Neural cell (in vitro differentiated cells): ENCODE measurements around the gene ZNF418. TPM values are rescaled to one million over a fixed set of nuclear protein-coding genes. Genes with fewer than 3 reads are reported as not detected.

Source experiments
- H2AFZ ChIP-seq: fragments of 200-600, 300-800 bp; sonication (generic), shearing (Covaris generic); 2 replicates; pipeline ENCODE4 v1.6.0; 2014; ENCODE audit warnings: low read depth, mild to moderate bottlenecking, antibody characterized with exemption, low read length, moderate library complexity
- H3F3A ChIP-seq: fragments of 200-600 bp; shearing (Covaris generic); 2 replicates; pipeline ENCODE4 v1.6.1; 2016; ENCODE audit warnings: mild to moderate bottlenecking, moderate library complexity, mixed read lengths, antibody characterized with exemption, low read length; ENCODE audit not compliant: insufficient read depth, poor library complexity, severe bottlenecking
- H3K27ac ChIP-seq: fragments of 200-600, 300-800 bp; sonication (generic), shearing (Covaris generic); 2 replicates; pipeline ENCODE4 v1.5.1; 2014; ENCODE audit warnings: mild to moderate bottlenecking, low read length, moderate library complexity
- H3K27me3 ChIP-seq: fragments of 300-800, 200-600 bp; sonication (generic), shearing (Covaris generic); 2 replicates; pipeline ENCODE4 v1.6.0; 2014; ENCODE audit warnings: mild to moderate bottlenecking, low read depth, low read length, moderate library complexity; ENCODE audit not compliant: insufficient read depth
- H3K36me3 ChIP-seq: fragments of 300-800, 200-600 bp; sonication (generic), shearing (Covaris generic); 2 replicates; pipeline ENCODE4 v1.5.1; 2014; ENCODE audit warnings: mild to moderate bottlenecking, antibody characterized with exemption, low read length, moderate library complexity; ENCODE audit not compliant: insufficient read depth
- H3K4me2 ChIP-seq: fragments of 300-800, 200-600 bp; sonication (generic), shearing (Covaris generic); 2 replicates; pipeline ENCODE4 v1.6.0; 2014; ENCODE audit warnings: mild to moderate bottlenecking, low read length
- H3K4me3 ChIP-seq: fragments of 300-800, 200-600 bp; sonication (generic), shearing (Covaris generic); 2 replicates; pipeline ENCODE4 v1.5.1; 2014; ENCODE audit warnings: mild to moderate bottlenecking, low read length, moderate library complexity
- H3K79me2 ChIP-seq: fragments of 200-600 bp; shearing (Covaris generic); replicated peaks from 2 replicates; pipeline ENCODE4 v1.6.0; 2014; ENCODE audit warnings: mild to moderate bottlenecking, low read length, moderate library complexity; ENCODE audit not compliant: insufficient read depth
- H3K9ac ChIP-seq: fragments of 300-800, 200-600 bp; sonication (generic), shearing (Covaris generic); 2 replicates; pipeline ENCODE4 v1.6.1; 2016; ENCODE audit warnings: mild to moderate bottlenecking, low read length, mixed read lengths
- H3K9me2 ChIP-seq: fragments of 200-600 bp; shearing (Covaris generic); 2 replicates; pipeline ENCODE4 v1.6.1; 2016; ENCODE audit warnings: mild to moderate bottlenecking, low read length, mixed read lengths; ENCODE audit not compliant: insufficient read depth
- H3K9me3 ChIP-seq: fragments of 200-600, 300-800 bp; sonication (generic), shearing (Covaris generic); 2 replicates; pipeline ENCODE4 v1.6.1; 2016; ENCODE audit warnings: mild to moderate bottlenecking, mixed run types, low read length, moderate library complexity, mixed read lengths
- H4K20me1 ChIP-seq: fragments of 200-600 bp; shearing (Covaris generic); 2 replicates; pipeline ENCODE4 v1.6.1; 2016; ENCODE audit warnings: mild to moderate bottlenecking, mixed run types; ENCODE audit not compliant: insufficient read depth
- EP300 ChIP-seq: fragments of 450-650 bp; conservative IDR thresholded peaks from 2 replicates; pipeline ENCODE4 v1.6.1; 2014; ENCODE audit warnings: antibody characterized with exemption, mild to moderate bottlenecking, moderate library complexity; ENCODE audit not compliant: poor library complexity, severe bottlenecking
- EZH2 ChIP-seq: fragments of 200-600, 300-800 bp; shearing (Covaris generic), sonication (generic); IDR thresholded peaks from 2 replicates; pipeline ENCODE4 v1.6.1; 2014; ENCODE audit warnings: antibody characterized with exemption, low read length, borderline replicate concordance, mild to moderate bottlenecking; ENCODE audit not compliant: insufficient read depth, poor library complexity, severe bottlenecking
- MXI1 ChIP-seq: fragments of 450-650 bp; conservative IDR thresholded peaks from 2 replicates; pipeline ENCODE4 v1.6.1; 2014; ENCODE audit warnings: antibody characterized with exemption, mild to moderate bottlenecking; ENCODE audit not compliant: poor library complexity, severe bottlenecking
- POLR2AphosphoS5 ChIP-seq: IDR thresholded peaks from 2 replicates; pipeline ENCODE4 v1.6.1; 2012
- RAD21 ChIP-seq: fragments of 450-650 bp; conservative IDR thresholded peaks from 2 replicates; pipeline ENCODE4 v1.6.1; 2014; ENCODE audit warnings: antibody characterized with exemption, mild to moderate bottlenecking, moderate library complexity
- REST ChIP-seq: IDR thresholded peaks from 2 replicates; pipeline ENCODE4 v1.6.1; 2012; ENCODE audit warnings: borderline replicate concordance
- SMC3 ChIP-seq: fragments of 450-650 bp; conservative IDR thresholded peaks from 2 replicates; pipeline ENCODE4 v1.6.1; 2014; ENCODE audit warnings: antibody characterized with exemption, mild to moderate bottlenecking, moderate library complexity; ENCODE audit not compliant: poor library complexity
- TAF1 ChIP-seq: IDR thresholded peaks from 2 replicates; pipeline ENCODE4 v1.6.1; 2012; ENCODE audit warnings: low read depth
- polyA plus RNA-seq: library from polyadenylated mRNA; depleted of rRNA; stranded (reverse); fragments of >200 nt; gene quantifications from 2 replicates; pipeline ENCODE4 v1.2.3, GENCODE V29; 2014
- TF ChIP-seq, protein P1 (sequence below): fragments of 450-650 bp; IDR thresholded peaks from 2 replicates; pipeline ENCODE4 v1.5.1; 2014; ENCODE audit warnings: antibody characterized with exemption, mild to moderate bottlenecking, moderate library complexity; ENCODE audit not compliant: poor library complexity, severe bottlenecking

Gene ZNF418
- polyA plus RNA-seq, 1 donor from 2014 or later, result 27.6 TPM

DNA sequence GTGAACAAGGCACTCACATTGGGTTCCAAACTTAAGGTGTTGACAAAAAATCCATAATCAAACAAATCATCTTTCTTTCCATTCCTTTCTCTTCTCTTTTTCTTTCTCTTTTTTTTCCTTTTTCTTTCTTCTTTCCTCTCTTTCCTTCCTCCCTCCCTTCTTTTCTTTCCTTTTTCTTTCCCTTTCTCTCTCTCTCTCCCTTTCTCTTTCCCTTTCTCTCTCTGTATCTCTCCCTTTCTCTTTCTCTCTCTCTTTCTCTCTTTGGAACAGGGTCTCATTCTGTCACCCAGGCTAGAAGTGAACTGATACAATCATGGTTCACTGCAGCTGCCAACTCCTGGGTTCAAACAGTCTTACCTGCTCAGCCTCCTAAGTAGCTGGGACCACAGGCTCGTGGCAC lies 26.6 kb upstream of the ZNF418 start:
- Histone ChIP-seq H3K36me3 (no peaks in the 10 kb centered on the region), H3K4me3 (no peak overlapping the region), H4K20me1 (no peaks in the 10 kb centered on the region), H3K4me2 (no peak overlapping the region), H3K27ac (no peak overlapping the region), H3K27me3 (no peaks in the 10 kb centered on the region), H2AFZ (no peak overlapping the region), H3F3A (no peaks in the 10 kb centered on the region), H3K9me3 (peaks cover 4% of the 10 kb centered on the region), H3K79me2 (no peaks in the 10 kb centered on the region), H3K9me2 (no peaks in the 10 kb centered on the region), H3K9ac (no peak overlapping the region)
- TF ChIP-seq EZH2 (no peak), EP300 (no peak), RAD21 (no peak), TAF1 (no peak), POLR2AphosphoS5 (no peak), SMC3 (no peak), REST (no peak), MXI1 (no peak)
- TF ChIP-seq, protein P1, sequence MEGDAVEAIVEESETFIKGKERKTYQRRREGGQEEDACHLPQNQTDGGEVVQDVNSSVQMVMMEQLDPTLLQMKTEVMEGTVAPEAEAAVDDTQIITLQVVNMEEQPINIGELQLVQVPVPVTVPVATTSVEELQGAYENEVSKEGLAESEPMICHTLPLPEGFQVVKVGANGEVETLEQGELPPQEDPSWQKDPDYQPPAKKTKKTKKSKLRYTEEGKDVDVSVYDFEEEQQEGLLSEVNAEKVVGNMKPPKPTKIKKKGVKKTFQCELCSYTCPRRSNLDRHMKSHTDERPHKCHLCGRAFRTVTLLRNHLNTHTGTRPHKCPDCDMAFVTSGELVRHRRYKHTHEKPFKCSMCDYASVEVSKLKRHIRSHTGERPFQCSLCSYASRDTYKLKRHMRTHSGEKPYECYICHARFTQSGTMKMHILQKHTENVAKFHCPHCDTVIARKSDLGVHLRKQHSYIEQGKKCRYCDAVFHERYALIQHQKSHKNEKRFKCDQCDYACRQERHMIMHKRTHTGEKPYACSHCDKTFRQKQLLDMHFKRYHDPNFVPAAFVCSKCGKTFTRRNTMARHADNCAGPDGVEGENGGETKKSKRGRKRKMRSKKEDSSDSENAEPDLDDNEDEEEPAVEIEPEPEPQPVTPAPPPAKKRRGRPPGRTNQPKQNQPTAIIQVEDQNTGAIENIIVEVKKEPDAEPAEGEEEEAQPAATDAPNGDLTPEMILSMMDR, result no peak

DNA sequence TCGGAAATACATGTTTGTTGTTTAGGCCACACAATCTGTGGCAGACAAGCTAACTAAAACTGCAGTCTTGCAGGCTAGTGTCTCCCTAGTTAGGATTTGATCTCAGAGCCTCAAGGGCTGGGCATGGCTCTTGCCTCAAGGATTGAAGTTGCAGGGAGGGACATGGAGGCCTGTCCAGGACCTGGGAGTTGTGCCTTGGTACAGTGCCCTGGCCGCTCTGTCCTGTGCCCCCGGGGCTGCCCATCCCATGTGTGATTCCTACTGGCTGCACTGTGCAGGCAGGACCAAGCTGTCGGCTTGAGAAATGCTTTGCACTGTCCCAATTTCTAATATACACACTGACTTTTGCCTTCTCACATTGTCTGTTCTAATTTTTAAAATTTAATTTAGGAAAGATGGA lies 19.8 kb upstream of the ZNF418 start:
- Histone ChIP-seq H3K36me3 (no peaks in the 10 kb centered on the region), H3F3A (no peaks in the 10 kb centered on the region), H2AFZ (no peak overlapping the region), H3K9ac (no peak overlapping the region), H3K27me3 (no peaks in the 10 kb centered on the region), H3K27ac (no peak overlapping the region), H3K9me2 (no peaks in the 10 kb centered on the region), H3K79me2 (no peaks in the 10 kb centered on the region), H3K9me3 (peaks cover 13% of the 10 kb centered on the region), H3K4me3 (no peak overlapping the region), H3K4me2 (no peak overlapping the region), H4K20me1 (no peaks in the 10 kb centered on the region)
- TF ChIP-seq, protein P1, result no peak
- TF ChIP-seq EP300 (no peak), REST (no peak), EZH2 (no peak)
